Spinal cord (tissue), 10 donors: ENCODE data around the gene PDPR. TPM values are rescaled to one million over a fixed set of nuclear protein-coding genes. Genes with fewer than 3 reads are reported as not detected.
"Not testable (repeated sequence)": the region's sequence is repeated elsewhere in the genome, so short reads cannot be mapped to it uniquely, and the experiment has no call there.

Source experiments
- DNase-seq, 6 donors: peaks; one replicate each; pipeline versions ENCODE4 v3.0.0 to v3.0.0-alpha.2; 2013 to 2015; ENCODE audit warnings: low spot score in 6 of 6, low read depth in 4 of 6
- H3K27ac ChIP-seq: one replicate; pipeline ENCODE4 v1.5.1; 2013; ENCODE audit warnings: low read depth, low read length, control low read depth
- H3K27me3 ChIP-seq: one replicate; pipeline ENCODE4 v1.6.1; 2013; ENCODE audit warnings: low read length; ENCODE audit not compliant: control insufficient read depth, insufficient read depth
- H3K36me3 ChIP-seq: one replicate; pipeline ENCODE4 v1.6.1; 2013; ENCODE audit warnings: low read length; ENCODE audit not compliant: control insufficient read depth, insufficient read depth
- H3K4me1 ChIP-seq: one replicate; pipeline ENCODE4 v1.6.1; 2013; ENCODE audit warnings: low read length; ENCODE audit not compliant: control insufficient read depth, insufficient read depth
- H3K4me3 ChIP-seq: one replicate; pipeline ENCODE4 v1.5.1; 2013; ENCODE audit warnings: low read depth, low read length, control low read depth
- H3K9me3 ChIP-seq: one replicate; pipeline ENCODE4 v1.6.1; 2013; ENCODE audit warnings: low read length; ENCODE audit not compliant: control insufficient read depth, insufficient read depth
- WGBS: methylation state at CpG from one replicate; pipeline ENCODE4 v1.1.5; 2013; ENCODE audit warnings: missing lambda C conversion rate; ENCODE audit not compliant: insufficient coverage; 5-methylcytosine and 5-hydroxymethylcytosine counted together
- polyA plus RNA-seq, 2 donors: library from polyadenylated mRNA; unstranded; fragments of 120-200 nt; gene quantifications; one replicate each; pipeline ENCODE4 v1.2.1, GENCODE V29; 2013; ENCODE audit not compliant: insufficient read length in 2 of 2
- total RNA-seq, 2 donors: library from RNA; depleted of rRNA in 1 of 2; stranded (reverse); fragments of 120-200 nt in 1 of 2; fragments of >200 nt in 1 of 2; gene quantifications; one replicate each; pipeline versions ENCODE4 v1.2.3 to v1.2.4, GENCODE V29; 2013 to 2014
- donor health status: healthy.

PDPR gene
- total and polyA plus RNA-seq, 4 donors: 16.1 to 26.1 (median 22.1) TPM

DNA sequence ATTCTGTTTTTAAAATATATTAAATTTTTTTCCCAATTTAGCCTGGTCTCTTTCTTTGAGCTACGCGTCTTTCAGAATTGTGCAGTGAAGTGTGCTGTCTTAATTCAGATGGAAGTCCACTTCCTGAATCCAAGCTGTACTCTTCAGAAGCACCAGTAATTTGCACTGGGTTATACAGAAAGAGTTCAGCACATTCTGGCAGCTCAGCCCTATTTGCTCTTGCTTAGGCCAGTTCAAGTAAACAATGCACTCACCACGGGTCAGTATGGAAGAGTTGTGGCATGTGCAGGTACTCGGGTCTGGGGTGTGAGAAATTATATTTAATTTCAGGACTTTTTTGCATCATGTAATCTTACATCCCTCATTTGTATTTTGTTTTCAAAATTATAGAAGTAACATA, 25.3 kb upstream of the PDPR start:
- H3K36me3 ChIP-seq, H3K4me1 ChIP-seq, H3K27me3 ChIP-seq, H3K4me3 ChIP-seq, H3K27ac ChIP-seq, H3K9me3 ChIP-seq, DNase-seq: not testable (repeated sequence)
- no CpG with 5 or more reads among the region's 4 CpGs for WGBS

GRCh38 chr16:70089289-70089688, 24.8 kb upstream of the PDPR start:
- H3K4me1 ChIP-seq, H3K27ac ChIP-seq, H3K9me3 ChIP-seq, DNase-seq, H3K36me3 ChIP-seq, H3K27me3 ChIP-seq, H3K4me3 ChIP-seq: not testable (repeated sequence)
- 86% methylated on average over 2 of the region's 6 CpGs for WGBS

- not testable (repeated sequence) for H3K36me3 ChIP-seq, H3K27ac ChIP-seq, H3K4me3 ChIP-seq, H3K27me3 ChIP-seq, H3K4me1 ChIP-seq, H3K9me3 ChIP-seq
- no CpG with 5 or more reads among the region's 4 CpGs for WGBS
- peak in 1 of 6 donors; percentile 9 for DNase-seq
Observed at GRCh38 chr16:70091104-70091503, 23.0 kb upstream of the PDPR start.

- not testable (repeated sequence) for H3K9me3 ChIP-seq, H3K4me1 ChIP-seq, H3K36me3 ChIP-seq, H3K4me3 ChIP-seq, H3K27me3 ChIP-seq, H3K27ac ChIP-seq
- DNase-seq: peak in 1 of 6 donors; percentile 77
- no CpG with 5 or more reads among the region's 1 CpG for WGBS
Observed at GRCh38 chr16:70094096-70094495, 20.0 kb upstream of the PDPR start.

DNA sequence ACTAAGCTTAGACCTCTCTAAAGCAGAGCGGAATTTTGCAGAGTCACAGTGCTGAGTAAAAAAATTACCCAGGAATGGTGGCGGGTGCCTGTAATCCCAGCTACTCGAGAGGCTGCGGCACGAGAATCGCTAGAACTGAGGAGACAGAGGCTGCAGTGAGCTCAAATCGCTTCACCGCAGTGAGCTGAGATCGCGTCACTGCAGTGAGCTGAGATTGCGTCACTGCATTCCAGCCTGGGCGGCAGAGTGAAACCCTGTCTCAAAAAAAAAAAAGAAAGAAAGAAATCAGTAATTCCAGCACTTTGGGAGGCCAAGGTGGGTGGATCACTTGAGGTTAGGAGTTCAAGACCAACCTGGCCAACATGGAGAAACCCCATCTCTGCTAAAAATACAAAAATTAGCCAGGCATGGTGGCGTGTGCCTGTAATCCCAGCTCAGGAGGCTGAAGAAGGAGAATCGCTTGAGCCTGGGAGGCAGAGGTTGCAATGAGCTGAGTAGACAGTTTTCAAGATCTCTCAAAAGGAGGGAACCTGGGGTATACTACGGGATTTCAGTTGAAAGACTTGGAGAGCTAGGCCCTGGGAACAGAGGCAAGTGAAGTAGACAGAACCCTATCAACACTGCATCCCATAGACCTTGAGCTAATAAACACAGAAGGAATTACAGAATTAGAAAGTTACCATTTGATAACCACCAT, 4.4 kb upstream of the PDPR start:
- H3K27ac ChIP-seq, H3K27me3 ChIP-seq, H3K36me3 ChIP-seq, DNase-seq, H3K4me3 ChIP-seq, H3K4me1 ChIP-seq, H3K9me3 ChIP-seq: not testable (repeated sequence)
- 95% methylated on average over 10 of the region's 15 CpGs for WGBS

- H3K4me1 ChIP-seq, H3K27me3 ChIP-seq, H3K36me3 ChIP-seq, DNase-seq, H3K9me3 ChIP-seq, H3K27ac ChIP-seq, H3K4me3 ChIP-seq: not testable (repeated sequence)
- WGBS: no CpG with 5 or more reads among the region's 6 CpGs
Observed at GRCh38 chr16:70112162-70112561, 2.0 kb upstream of the PDPR start.

- H3K9me3 ChIP-seq, H3K4me1 ChIP-seq, DNase-seq, H3K27me3 ChIP-seq, H3K36me3 ChIP-seq: not testable (repeated sequence)
- 0% methylated on average over 2 of the region's 15 CpGs for WGBS
- peak overlapping the region; percentile 67 for H3K27ac ChIP-seq
- peak overlapping the region; percentile 61 for H3K4me3 ChIP-seq
Observed at GRCh38 chr16:70113599-70113981, 542 bp upstream of the PDPR start.

GRCh38 chr16:70118354-70118753, 4.2 kb downstream of the PDPR start:
- not testable (repeated sequence) for DNase-seq, H3K9me3 ChIP-seq, H3K27me3 ChIP-seq, H3K4me1 ChIP-seq, H3K4me3 ChIP-seq, H3K27ac ChIP-seq
- H3K36me3 ChIP-seq: peaks cover 16% of the 10 kb centered on the region
- 90% methylated on average over 3 of the region's 6 CpGs for WGBS

- H3K4me1 ChIP-seq, H3K9me3 ChIP-seq, H3K4me3 ChIP-seq, H3K27ac ChIP-seq, DNase-seq, H3K27me3 ChIP-seq: not testable (repeated sequence)
- no CpG with 5 or more reads among the region's 3 CpGs for whole genome bisulfite sequencing
- H3K36me3 ChIP-seq: peaks cover 21% of the 10 kb centered on the region
Observed at GRCh38 chr16:70118776-70119175, 4.6 kb downstream of the PDPR start.

DNA sequence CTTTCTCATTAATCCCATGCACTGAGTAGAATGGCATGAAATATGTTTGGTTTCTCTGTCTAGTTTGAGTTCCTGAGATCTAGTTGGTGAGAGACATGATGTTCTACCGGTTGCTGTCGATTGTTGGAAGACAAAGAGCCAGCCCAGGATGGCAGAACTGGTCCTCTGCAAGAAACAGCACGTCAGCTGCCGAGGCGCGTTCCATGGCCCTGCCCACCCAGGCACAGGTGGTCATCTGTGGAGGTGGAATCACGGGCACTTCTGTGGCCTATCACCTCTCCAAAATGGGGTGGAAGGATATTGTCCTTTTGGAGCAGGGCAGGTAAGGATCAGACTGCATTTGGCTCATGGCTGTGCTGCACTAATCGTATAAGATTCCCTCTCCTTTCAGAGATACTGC, 6.3 kb downstream of the PDPR start:
- H3K27me3 ChIP-seq, H3K27ac ChIP-seq, H3K4me3 ChIP-seq, H3K4me1 ChIP-seq, H3K9me3 ChIP-seq, DNase-seq: not testable (repeated sequence)
- peaks cover 31% of the 10 kb centered on the region for H3K36me3 ChIP-seq
- WGBS: 90% methylated on average over 4 of the region's 8 CpGs
